Measurements from ENCODE around the gene CD276.
"Not testable (repeated sequence)": the region's sequence is repeated elsewhere in the genome, so short reads cannot be mapped to it uniquely, and the experiment has no call there.

CD276 gene

GRCh38 chr15:73714695-73715301 lies 30.6 kb downstream of the CD276 start:
- no peak for DNase-seq

- DNase-seq = no peak
Measured at GRCh38 chr15:73715417-73715816, 31.2 kb downstream of the CD276 start.

GRCh38 chr15:73716417-73716816 lies 32.2 kb downstream of the CD276 start:
- peak; percentile 65 to 86 for DNase-seq

GRCh38 chr15:73717206-73717605 lies 33.0 kb downstream of the CD276 start:
- no peak for DNase-seq

- DNase-seq = no peak
Measured at GRCh38 chr15:73717802-73718201, 33.6 kb downstream of the CD276 start.

GRCh38 chr15:73718694-73719093 lies 34.5 kb downstream of the CD276 start:
- no peak for DNase-seq

- DNase-seq = no peak
Measured at GRCh38 chr15:73722425-73722824, 38.2 kb downstream of the CD276 start.

- no peak for DNase-seq
Measured at GRCh38 chr15:73723191-73723590, 39.0 kb downstream of the CD276 start.

- no peak for DNase-seq
Measured at GRCh38 chr15:73724212-73724611, 40.0 kb downstream of the CD276 start.

- no peak for DNase-seq
Measured at GRCh38 chr15:73727330-73727976, 43.3 kb downstream of the CD276 start.

GRCh38 chr15:73732051-73732450 lies 47.9 kb downstream of the CD276 start:
- DNase-seq = not testable (repeated sequence)

- DNase-seq = no peak
Measured at GRCh38 chr15:73732930-73733329, 48.7 kb downstream of the CD276 start.

- no peak for DNase-seq
Measured at GRCh38 chr15:73737535-73737934, 53.4 kb downstream of the CD276 start.

GRCh38 chr15:73740152-73741048 lies 56.2 kb downstream of the CD276 start:
- DNase-seq = no peak

GRCh38 chr15:73741321-73741836 lies 57.2 kb downstream of the CD276 start:
- DNase-seq = no peak

- DNase-seq = no peak
Measured at GRCh38 chr15:73744293-73744692, 60.1 kb downstream of the CD276 start.

- DNase-seq = no peak
Measured at GRCh38 chr15:73745073-73745472, 60.9 kb downstream of the CD276 start.

GRCh38 chr15:73746261-73746660 lies 62.1 kb downstream of the CD276 start:
- peak in 1 of 2 experiments; percentile 12 for DNase-seq

GRCh38 chr15:73746883-73747282 lies 62.7 kb downstream of the CD276 start:
- no peak for DNase-seq

GRCh38 chr15:73747847-73748590 lies 63.8 kb downstream of the CD276 start:
- no peak for DNase-seq

- no peak for DNase-seq
Measured at GRCh38 chr15:73748730-73749129, 64.5 kb downstream of the CD276 start.

GRCh38 chr15:73749533-73749932 lies 65.3 kb downstream of the CD276 start:
- DNase-seq = no peak

- no peak for DNase-seq
Measured at GRCh38 chr15:73749971-73750370, 65.8 kb downstream of the CD276 start.
